Right lobe of liver (tissue), 6 donors: ENCODE data around the gene TMED4. TPM values are rescaled to one million over a fixed set of nuclear protein-coding genes. Genes with fewer than 3 reads are reported as not detected.
A peak's percentile ranks its signal among the peaks of the same experiment; 100 is the strongest.

Experiments
- ATAC-seq, 4 donors: fragments of 200-7000 bp; cut with Tn5 transposase; one replicate each; pipeline ENCODE4 v1.9.1; 2020; ENCODE audit warnings: mild to moderate bottlenecking in 4 of 4, moderate library complexity in 4 of 4
- DNase-seq, 3 donors: peaks; one replicate each; pipeline ENCODE4 v3.0.0-alpha.2; 2020
- H3K27ac ChIP-seq, 3 donors: fragments of 200-600 bp; one replicate each; pipeline ENCODE4 v1.8.0; 2022
- H3K27me3 ChIP-seq, 2 donors: fragments of 200-600 bp; one replicate each; pipeline ENCODE4 v1.8.0; 2022
- H3K36me3 ChIP-seq, 4 donors: fragments of 200-600 bp; sonication (generic) in 1 of 4; one replicate each; pipeline versions ENCODE4 v1.5.1 to v1.8.0; 2017 to 2022; ENCODE audit warnings: control low read depth in 1 of 4
- H3K4me1 ChIP-seq, 4 donors: fragments of 200-600 bp; sonication (generic) in 1 of 4; one replicate each; pipeline versions ENCODE4 v1.5.1 to v1.8.0; 2017 to 2022; ENCODE audit warnings: control low read depth in 1 of 4
- H3K4me3 ChIP-seq, 3 donors: fragments of 200-600 bp; one replicate each; pipeline ENCODE4 v1.8.0; 2022
- H3K9me3 ChIP-seq, 4 donors: fragments of 200-600 bp; sonication (generic) in 1 of 4; one replicate each; pipeline versions ENCODE4 v1.5.1 to v1.8.0; 2017 to 2022; ENCODE audit warnings: control low read depth in 1 of 4
- CTCF ChIP-seq, 4 donors: fragments of 200-600 bp in 3 of 4; fragments of 450-650 bp in 1 of 4; IDR thresholded peaks; one replicate each; pipeline versions ENCODE4 v1.5.1 to v1.8.0; 2016 to 2022; ENCODE audit warnings: antibody characterized with exemption in 4 of 4, mild to moderate bottlenecking in 2 of 4
- POLR2A ChIP-seq: fragments of 450-650 bp; IDR thresholded peaks from one replicate; pipeline ENCODE4 v1.6.1; 2017; ENCODE audit warnings: antibody characterized with exemption, mild to moderate bottlenecking
- WGBS: methylation state at CpG from one replicate; pipeline ENCODE4 v1.1.6; 2018; ENCODE audit warnings: low coverage, low lambda C conversion rate; ENCODE audit not compliant: insufficient coverage; ENCODE audit errors: missing lambda C conversion rate; 5-methylcytosine and 5-hydroxymethylcytosine counted together
- intact Hi-C, 2 donors: fragments of 100-400 bp; cut with DNase I; formaldehyde crosslinking; loops; one replicate each; pipeline versions ENCODE4 v1.11.2 to v1.14.1; 2022
- total RNA-seq, 6 experiments: library from RNA; depleted of rRNA in 2 of 6; stranded (reverse); fragments of >200 nt in 2 of 6; fragmentation: NEBNext Ultra II Directional in 3 of 6; extraction: Animal tissue kit (Norgen Biotek cat#: 25700) in 3 of 6; gene quantifications; one replicate each; pipeline versions ENCODE4 v1.1.0 to v1.2.4, GENCODE V29; 2016 to 2023
- donor health status: DM: no; HTN: yes; CAD: no.
- donor health status: DM: no; HTN: no; CAD: no.
- donor health status: DM: no; HTN: no; CAD: no.
- donor health status: DM: no; HTN: yes; CAD: no.
- donor health status: DM: no; HTN: yes; CAD: no.

Gene TMED4
- total RNA-seq, 6 experiments from 2014 or later: 32.5 to 91.1 (median 41.7) TPM

GRCh38 chr7:44626620-44627019 lies 44.6 kb upstream of the TMED4 start:
- ATAC-seq: no peak
- no peaks in the 10 kb centered on the region for H3K27me3 ChIP-seq
- H3K27ac ChIP-seq: no peak overlapping the region
- H3K4me1 ChIP-seq: peaks cover 0 to 32% (median 8%) of the 10 kb centered on the region in 4 donors
- no peak for DNase-seq
- peaks cover 0 to 6% (median 0%) of the 10 kb centered on the region in 4 donors for H3K36me3 ChIP-seq
- 86% methylated on average over 3 of the region's 4 CpGs for WGBS
- TF ChIP-seq POLR2A: no peak
- no peak for TF ChIP-seq CTCF (IDR thresholded peaks at IDR 0.05)
- H3K9me3 ChIP-seq: no peaks in the 10 kb centered on the region
- H3K4me3 ChIP-seq: no peak overlapping the region
- intact Hi-C loops: no loop called here

DNA sequence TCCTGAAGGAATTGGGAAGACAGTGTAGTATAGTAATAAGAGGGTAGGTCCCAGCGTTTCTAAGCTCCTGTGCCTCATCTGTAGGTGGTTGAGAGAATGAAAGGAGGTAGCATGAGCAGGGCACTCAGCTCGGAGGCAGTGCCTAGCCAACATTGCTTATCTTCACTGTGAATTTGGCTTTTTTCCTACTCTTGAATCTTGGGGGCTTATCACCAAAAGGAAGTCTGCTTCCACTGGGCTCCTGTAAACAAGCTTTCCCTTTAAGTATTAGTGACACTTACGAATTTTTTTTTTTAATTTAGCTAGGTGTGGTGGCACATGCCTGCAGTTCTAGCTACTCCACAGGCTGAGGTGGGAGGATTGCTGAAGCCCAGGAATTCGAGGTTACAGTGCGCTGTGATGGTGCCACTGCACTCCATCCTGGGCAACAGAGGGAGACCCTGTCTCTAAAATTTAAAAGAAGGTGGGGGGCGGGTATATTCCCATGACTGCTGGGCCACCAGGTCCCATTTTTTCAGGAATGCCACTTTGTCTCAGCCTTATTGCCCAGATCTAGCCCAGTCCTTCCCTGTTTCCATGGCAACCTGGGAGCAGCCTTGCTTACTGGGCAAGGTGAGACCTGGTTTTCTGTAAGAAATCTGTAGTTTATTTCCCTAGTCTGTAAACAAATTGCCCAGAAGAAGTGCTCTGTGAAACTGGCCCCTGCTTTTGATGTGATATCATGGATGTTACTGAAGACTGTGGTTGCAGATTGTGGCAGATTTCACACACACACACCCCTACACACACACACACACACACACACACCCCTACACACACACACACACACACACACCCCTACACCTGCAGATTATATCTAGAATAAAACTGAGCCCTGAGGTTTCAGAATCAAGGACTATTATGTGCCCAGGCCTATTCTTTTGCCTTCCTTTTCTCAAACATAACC lies 43.8 kb upstream of the TMED4 start:
- WGBS: 69% methylated on average over 3 of the region's 6 CpGs
- intact Hi-C loops: no loop called here
- no peaks in the 10 kb centered on the region for H3K27me3 ChIP-seq
- H3K4me1 ChIP-seq: peaks cover 0 to 25% (median 9%) of the 10 kb centered on the region in 4 donors
- peaks cover 0 to 6% (median 0%) of the 10 kb centered on the region in 4 donors for H3K36me3 ChIP-seq
- ATAC-seq (no peak), DNase-seq (no peak)
- no peak overlapping the region for H3K4me3 ChIP-seq
- H3K9me3 ChIP-seq: no peaks in the 10 kb centered on the region
- no peak overlapping the region for H3K27ac ChIP-seq
- TF ChIP-seq POLR2A (no peak), CTCF (IDR thresholded peaks at IDR 0.05) (no peak)

GRCh38 chr7:44624318-44624717 lies 42.3 kb upstream of the TMED4 start:
- Histone ChIP-seq H3K4me3 (no peak overlapping the region), H3K9me3 (no peaks in the 10 kb centered on the region), H3K36me3 (peaks cover 0 to 6% (median 0%) of the 10 kb centered on the region in 4 donors), H3K27ac (no peak overlapping the region), H3K4me1 (peaks cover 0 to 22% (median 9%) of the 10 kb centered on the region in 4 donors), H3K27me3 (no peaks in the 10 kb centered on the region)
- intact Hi-C loops: no loop called here
- no peak for ATAC-seq
- no peak for DNase-seq
- TF ChIP-seq CTCF (IDR thresholded peaks at IDR 0.05): no peak
- no peak for TF ChIP-seq POLR2A
- WGBS: 84% methylated on average over 5 of the region's 9 CpGs

GRCh38 chr7:44622342-44623151 lies 40.5 kb upstream of the TMED4 start:
- ATAC-seq: peak; percentile 76 to 94 (median 84)
- Histone ChIP-seq H3K27ac (peak overlapping the region; percentile 32 to 53 (median 44)), H3K27me3 (no peaks in the 10 kb centered on the region), H3K4me1 (peaks cover 0 to 22% (median 9%) of the 10 kb centered on the region in 4 donors), H3K36me3 (peaks cover 0 to 6% (median 0%) of the 10 kb centered on the region in 4 donors), H3K4me3 (no peak overlapping the region), H3K9me3 (no peaks in the 10 kb centered on the region)
- no peak for DNase-seq
- intact Hi-C loops: no loop called here
- WGBS: 22% methylated on average over 4 of the region's 5 CpGs
- TF ChIP-seq CTCF (IDR thresholded peaks at IDR 0.05) (no peak), POLR2A (no peak)
